Astrocyte (in vitro differentiated cells and primary cell): ENCODE data around the gene BLOC1S3. TPM values are rescaled to one million over a fixed set of nuclear protein-coding genes. Genes with fewer than 3 reads are reported as not detected.

Experiments
- DNase-seq: peaks from one replicate; pipeline ENCODE4 v3.0.0-alpha.2; 2010; ENCODE audit warnings: low read depth
- FAIRE-seq: peaks from 2 replicates; lab custom pipeline; 2011; peaks lifted over from hg19 to GRCh38; lab: Jason Lieb, UNC
- H2AFZ ChIP-seq: 2 replicates; pipeline ENCODE4 v1.6.0; 2012; ENCODE audit warnings: low read depth, low read length, inconsistent platforms
- H3K27ac ChIP-seq: 2 replicates; pipeline ENCODE4 v1.5.1; 2011; ENCODE audit warnings: low read depth, low read length, inconsistent platforms
- H3K27me3 ChIP-seq: 2 replicates; pipeline ENCODE4 v1.6.0; 2011; ENCODE audit warnings: low read length, inconsistent platforms; ENCODE audit not compliant: insufficient read depth
- H3K36me3 ChIP-seq: 2 replicates; pipeline ENCODE4 v1.5.1; 2011; ENCODE audit warnings: low read length, inconsistent platforms; ENCODE audit not compliant: insufficient read depth
- H3K4me1 ChIP-seq: 2 replicates; pipeline ENCODE4 v1.5.1; 2011; ENCODE audit warnings: low read length, inconsistent platforms; ENCODE audit not compliant: insufficient read depth
- H3K4me2 ChIP-seq: 2 replicates; pipeline ENCODE4 v1.6.0; 2012; ENCODE audit warnings: low read length, inconsistent platforms
- H3K4me3 ChIP-seq: 2 replicates; pipeline ENCODE4 v1.5.1; 2011; ENCODE audit warnings: low read depth, mild to moderate bottlenecking, low read length, inconsistent platforms; ENCODE audit not compliant: insufficient read depth
- H3K79me2 ChIP-seq: 2 replicates; pipeline ENCODE4 v1.6.0; 2012; ENCODE audit warnings: mild to moderate bottlenecking, low read length, inconsistent platforms; ENCODE audit not compliant: insufficient read depth
- H3K9ac ChIP-seq: 2 replicates; pipeline ENCODE4 v1.6.0; 2012; ENCODE audit warnings: mild to moderate bottlenecking, low read length, inconsistent platforms
- H3K9me3 ChIP-seq: 2 replicates; pipeline ENCODE4 v1.5.1; 2012; ENCODE audit warnings: low read depth, mild to moderate bottlenecking, low read length, inconsistent platforms; ENCODE audit not compliant: insufficient read depth
- H4K20me1 ChIP-seq: 2 replicates; pipeline ENCODE4 v1.6.0; 2012; ENCODE audit warnings: low read length, inconsistent platforms; ENCODE audit not compliant: insufficient read depth
- H3K27ac Mint-ChIP-seq: one replicate; pipeline ENCODE4 v1.8.0; 2021; ENCODE audit warnings: mild to moderate bottlenecking, mixed read lengths; ENCODE audit not compliant: unreplicated experiment
- H3K27me3 Mint-ChIP-seq: one replicate; pipeline ENCODE4 v1.8.0; 2021; ENCODE audit warnings: low read depth, mixed read lengths; ENCODE audit not compliant: unreplicated experiment
- H3K36me3 Mint-ChIP-seq: one replicate; pipeline ENCODE4 v1.8.0; 2021; ENCODE audit warnings: low read depth, mixed read lengths; ENCODE audit not compliant: unreplicated experiment
- H3K4me1 Mint-ChIP-seq: one replicate; pipeline ENCODE4 v1.8.0; 2021; ENCODE audit warnings: low read depth, mixed read lengths; ENCODE audit not compliant: unreplicated experiment
- H3K4me3 Mint-ChIP-seq: one replicate; pipeline ENCODE4 v1.8.0; 2021; ENCODE audit warnings: mild to moderate bottlenecking, moderate library complexity, mixed read lengths; ENCODE audit not compliant: unreplicated experiment
- H3K9me3 Mint-ChIP-seq: one replicate; pipeline ENCODE4 v1.8.0; 2021; ENCODE audit warnings: mild to moderate bottlenecking, mixed read lengths; ENCODE audit not compliant: unreplicated experiment
- CTCF ChIP-seq: IDR thresholded peaks from 2 replicates; pipeline ENCODE4 v1.5.1; 2011; ENCODE audit warnings: low read depth, mild to moderate bottlenecking, inconsistent platforms, low read length, moderate library complexity; ENCODE audit not compliant: insufficient read depth
- EZH2 ChIP-seq: IDR thresholded peaks from 2 replicates; pipeline ENCODE4 v1.6.1; 2012; ENCODE audit warnings: mild to moderate bottlenecking, low read length, inconsistent platforms; ENCODE audit not compliant: insufficient read depth
- total RNA-seq: library from RNA; stranded (reverse); gene quantifications from 2 replicates; pipeline ENCODE4 v1.2.1, GENCODE V29; 2021

The BLOC1S3 gene
- total RNA-seq, 1 donor from 2014 or later, result 14.5 TPM

- Mint-ChIP-seq H3K27me3 (peaks cover 44% of the 10 kb centered on the region), H3K4me1 (peaks cover 7% of the 10 kb centered on the region), H3K4me3 (no peak overlapping the region), H3K27ac (no peak overlapping the region), H3K9me3 (no peaks in the 10 kb centered on the region), H3K36me3 (peaks cover 2% of the 10 kb centered on the region)
- FAIRE-seq, result no peak
- Histone ChIP-seq H3K27me3 (peaks cover 31% of the 10 kb centered on the region), H2AFZ (no peak overlapping the region), H3K27ac (no peak overlapping the region), H3K9ac (no peak overlapping the region), H3K9me3 (no peaks in the 10 kb centered on the region), H3K4me3 (no peak overlapping the region), H3K36me3 (no peaks in the 10 kb centered on the region), H3K4me1 (no peaks in the 10 kb centered on the region), H4K20me1 (no peaks in the 10 kb centered on the region), H3K4me2 (peak overlapping the region; percentile 64), H3K79me2 (no peaks in the 10 kb centered on the region)
- DNase-seq, result no peak
- TF ChIP-seq EZH2 (no peak), CTCF (no peak)
Measured at GRCh38 chr19:45215391-45216191, 37.0 kb downstream of the BLOC1S3 start.

GRCh38 chr19:45216667-45217066, 38.1 kb downstream of the BLOC1S3 start:
- Mint-ChIP-seq H3K27ac (no peak overlapping the region), H3K27me3 (peaks cover 45% of the 10 kb centered on the region), H3K9me3 (no peaks in the 10 kb centered on the region), H3K36me3 (peaks cover 2% of the 10 kb centered on the region), H3K4me3 (no peak overlapping the region), H3K4me1 (peaks cover 7% of the 10 kb centered on the region)
- TF ChIP-seq CTCF (no peak), EZH2 (no peak)
- DNase-seq (peak; percentile 9), FAIRE-seq (no peak)
- Histone ChIP-seq H3K4me1 (no peaks in the 10 kb centered on the region), H3K36me3 (no peaks in the 10 kb centered on the region), H3K27ac (no peak overlapping the region), H3K4me2 (peak overlapping the region; percentile 73), H3K9ac (no peak overlapping the region), H3K4me3 (no peak overlapping the region), H3K9me3 (no peaks in the 10 kb centered on the region), H3K27me3 (peaks cover 33% of the 10 kb centered on the region), H4K20me1 (no peaks in the 10 kb centered on the region), H2AFZ (no peak overlapping the region), H3K79me2 (no peaks in the 10 kb centered on the region)
